Body of pancreas (tissue), 4 donors: ENCODE measurements around the gene HOXD10. TPM values are rescaled to one million over a fixed set of nuclear protein-coding genes. Genes with fewer than 3 reads are reported as not detected.

ENCODE experiments used
- ATAC-seq: fragments of 150-250 bp; one replicate; pipeline ENCODE4 v1.9.1; 2016
- DNase-seq, 4 donors: peaks; one replicate each; pipeline ENCODE4 v3.0.0-alpha.2; 2019
- H3K27ac ChIP-seq, 4 donors: fragments of 200-600 bp; sonication (generic); 1 replicate in 3 of 4; 2 replicates in 1 of 4; pipeline versions ENCODE4 v1.5.1 to v1.6.1; 2016 to 2019; ENCODE audit warnings: mild to moderate bottlenecking in 1 of 4, mixed read lengths in 1 of 4, moderate library complexity in 1 of 4
- H3K27me3 ChIP-seq, 2 donors: fragments of 200-600 bp; sonication (generic); one replicate each; pipeline ENCODE4 v1.6.0; 2016; ENCODE audit warnings: mild to moderate bottlenecking in 1 of 2
- H3K36me3 ChIP-seq, 2 donors: fragments of 200-600 bp; sonication (generic); replicated peaks in 1 of 2; 2 replicates each; pipeline ENCODE4 v1.5.1; 2016; ENCODE audit warnings: low read depth in 2 of 2; ENCODE audit not compliant: insufficient read depth in 1 of 2
- H3K4me1 ChIP-seq: fragments of 200-600 bp; sonication (generic); one replicate; pipeline ENCODE4 v1.6.0; 2016
- H3K4me3 ChIP-seq, 2 donors: fragments of 200-600 bp; sonication (generic); 1 replicate in 1 of 2; 2 replicates in 1 of 2; pipeline ENCODE4 v1.5.1; 2016 to 2019
- H3K9me3 ChIP-seq, 3 donors: fragments of 200-600 bp; sonication (generic); 1 replicate in 2 of 3; 2 replicates in 1 of 3; pipeline ENCODE4 v1.5.1; 2016
- POLR2A ChIP-seq, 3 donors: fragments of 450-650 bp; IDR thresholded peaks; one replicate each; pipeline ENCODE4 v1.6.1; 2016; ENCODE audit warnings: antibody characterized with exemption in 3 of 3, mild to moderate bottlenecking in 2 of 3
- WGBS, 2 donors: methylation state at CpG; one replicate each; pipeline ENCODE4 v1.1.5; 2017; 5-methylcytosine and 5-hydroxymethylcytosine counted together
- intact Hi-C: fragments of 100-400 bp; cut with DNase I; formaldehyde crosslinking; loops from one replicate; pipeline ENCODE4 v1.15.1; 2023
- total RNA-seq, 2 donors: library from RNA; depleted of rRNA; stranded (reverse); fragments of >200 nt; gene quantifications; one replicate each; pipeline ENCODE4 v1.1.0, GENCODE V29; 2016
- TF ChIP-seq, protein P1 (sequence below), 7 experiments: fragments of 450-650 bp in 4 of 7; fragments of 200-600 bp in 3 of 7; sonication (generic) in 3 of 7; IDR thresholded peaks; one replicate each; pipeline ENCODE4 v1.5.1; 2016 to 2019; ENCODE audit warnings: antibody characterized with exemption in 7 of 7

The HOXD10 gene
- total RNA-seq, 2 donors from 2014 or later, result 0.26 TPM; not detected in 1

DNA sequence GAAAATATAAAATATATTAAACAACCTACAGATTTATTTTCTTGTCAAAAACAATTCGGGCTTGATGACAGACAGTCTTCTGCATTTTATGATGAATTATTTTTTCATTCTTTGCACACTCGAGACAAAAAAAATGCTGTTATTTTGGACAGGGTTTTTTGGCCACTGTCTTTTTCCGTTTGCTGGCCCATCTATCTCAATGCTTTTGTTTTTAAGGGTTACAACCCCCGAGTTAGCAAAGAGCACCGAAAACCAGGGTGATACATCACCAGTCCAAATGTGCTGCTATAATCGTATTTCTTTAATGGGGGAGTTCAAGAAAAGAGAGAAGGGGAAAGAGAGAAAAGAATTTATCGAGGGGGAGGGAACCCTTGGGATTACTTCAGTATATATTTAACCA lies 40.5 kb upstream of the HOXD10 start:
- H3K9me3 ChIP-seq, result peaks cover 0 to 6% (median 0%) of the 10 kb centered on the region in 3 donors
- no peaks in the 10 kb centered on the region for H3K36me3 ChIP-seq
- no peak for DNase-seq
- H3K27me3 ChIP-seq, result peaks cover 0 to 63% of the 10 kb centered on the region in 2 donors
- TF ChIP-seq, protein P1, sequence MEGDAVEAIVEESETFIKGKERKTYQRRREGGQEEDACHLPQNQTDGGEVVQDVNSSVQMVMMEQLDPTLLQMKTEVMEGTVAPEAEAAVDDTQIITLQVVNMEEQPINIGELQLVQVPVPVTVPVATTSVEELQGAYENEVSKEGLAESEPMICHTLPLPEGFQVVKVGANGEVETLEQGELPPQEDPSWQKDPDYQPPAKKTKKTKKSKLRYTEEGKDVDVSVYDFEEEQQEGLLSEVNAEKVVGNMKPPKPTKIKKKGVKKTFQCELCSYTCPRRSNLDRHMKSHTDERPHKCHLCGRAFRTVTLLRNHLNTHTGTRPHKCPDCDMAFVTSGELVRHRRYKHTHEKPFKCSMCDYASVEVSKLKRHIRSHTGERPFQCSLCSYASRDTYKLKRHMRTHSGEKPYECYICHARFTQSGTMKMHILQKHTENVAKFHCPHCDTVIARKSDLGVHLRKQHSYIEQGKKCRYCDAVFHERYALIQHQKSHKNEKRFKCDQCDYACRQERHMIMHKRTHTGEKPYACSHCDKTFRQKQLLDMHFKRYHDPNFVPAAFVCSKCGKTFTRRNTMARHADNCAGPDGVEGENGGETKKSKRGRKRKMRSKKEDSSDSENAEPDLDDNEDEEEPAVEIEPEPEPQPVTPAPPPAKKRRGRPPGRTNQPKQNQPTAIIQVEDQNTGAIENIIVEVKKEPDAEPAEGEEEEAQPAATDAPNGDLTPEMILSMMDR (IDR thresholded peaks at IDR 0.05), result no peak
- TF ChIP-seq POLR2A (IDR thresholded peaks at IDR 0.05), result no peak
- H3K4me1 ChIP-seq, result peaks cover 27% of the 10 kb centered on the region
- intact Hi-C loops, result no loop called here
- no peak overlapping the region for H3K27ac ChIP-seq
- WGBS, 2 donors, result 12 to 17% methylated on average over 7 of the region's 7 CpGs
- no peak overlapping the region for H3K4me3 ChIP-seq
- no peak for ATAC-seq

DNA sequence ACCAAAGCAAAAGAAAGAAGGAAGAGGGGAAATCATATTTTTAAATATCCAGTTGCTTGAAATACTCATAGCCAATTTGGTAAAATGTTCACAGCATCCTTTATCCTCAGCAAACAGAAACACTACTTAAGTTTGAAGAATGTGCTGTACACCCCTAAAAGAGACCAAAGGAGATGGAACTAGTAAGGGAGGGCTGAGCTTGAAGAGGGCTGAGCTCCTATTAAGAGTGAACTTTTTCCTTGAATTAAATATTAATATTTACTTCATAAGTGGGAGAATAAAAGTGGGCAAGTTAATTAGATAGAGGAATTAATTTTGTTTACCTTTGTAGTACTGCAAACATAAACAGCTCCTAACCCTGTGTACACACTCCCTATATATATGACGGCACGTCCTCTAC lies 39.8 kb upstream of the HOXD10 start:
- Histone ChIP-seq H3K27me3 (peaks cover 0 to 63% of the 10 kb centered on the region in 2 donors), H3K4me3 (no peak overlapping the region), H3K4me1 (peaks cover 25% of the 10 kb centered on the region), H3K27ac (no peak overlapping the region), H3K9me3 (peaks cover 0 to 8% (median 0%) of the 10 kb centered on the region in 3 donors), H3K36me3 (no peaks in the 10 kb centered on the region)
- WGBS, 2 donors, result 9 to 13% methylated on average over 2 of the region's 2 CpGs
- TF ChIP-seq, protein P1 (IDR thresholded peaks at IDR 0.05), result no peak
- no peak for TF ChIP-seq POLR2A (IDR thresholded peaks at IDR 0.05)
- DNase-seq (no peak), ATAC-seq (no peak)
- intact Hi-C loops, result no loop called here

DNA sequence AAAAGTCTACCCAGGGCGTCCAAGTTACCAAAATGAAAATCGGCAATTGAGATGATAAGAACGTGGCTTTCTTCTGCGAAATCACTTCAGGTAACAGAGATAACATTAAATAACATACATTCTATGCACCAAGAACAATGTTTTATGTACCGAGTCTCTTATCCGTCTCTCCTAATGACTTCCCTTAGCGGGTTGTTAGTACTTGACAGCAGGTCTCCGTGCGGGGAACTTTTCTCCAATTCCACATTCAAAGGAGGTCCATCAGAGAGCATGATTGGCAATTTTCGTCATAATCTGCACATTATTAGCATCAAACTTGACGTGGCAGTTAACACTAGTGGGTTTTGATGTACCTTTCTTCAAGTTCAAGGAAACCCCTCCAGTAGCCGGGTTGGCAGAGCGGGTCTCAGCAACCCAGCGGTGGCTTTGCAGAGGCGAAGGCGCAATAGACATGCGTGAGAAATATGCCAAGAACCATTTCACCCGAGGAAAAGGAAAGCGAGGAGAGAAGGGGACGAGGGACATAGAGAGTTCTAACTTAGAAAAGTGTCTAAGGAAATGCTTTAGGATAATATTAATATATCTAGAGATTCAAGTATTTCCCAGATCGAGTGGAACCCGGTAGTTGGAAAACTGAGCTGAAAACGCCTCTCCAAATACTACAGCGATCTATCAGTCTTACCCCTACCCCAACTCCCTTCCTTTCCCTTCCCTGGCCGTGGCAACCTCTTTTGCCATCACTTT lies 37.9 kb upstream of the HOXD10 start:
- Histone ChIP-seq H3K9me3 (peaks cover 0 to 8% (median 0%) of the 10 kb centered on the region in 3 donors), H3K27me3 (peaks cover 0 to 74% of the 10 kb centered on the region in 2 donors), H3K4me1 (peaks cover 17% of the 10 kb centered on the region), H3K4me3 (no peak overlapping the region), H3K36me3 (no peaks in the 10 kb centered on the region), H3K27ac (no peak overlapping the region)
- intact Hi-C loops, result no loop called here
- WGBS, 2 donors, result 5 to 10% methylated on average over 24 to 25 of the region's 25 CpGs
- no peak for DNase-seq
- TF ChIP-seq, protein P1 (IDR thresholded peaks at IDR 0.05), result no peak
- TF ChIP-seq POLR2A (IDR thresholded peaks at IDR 0.05), result no peak
- ATAC-seq, result no peak

DNA sequence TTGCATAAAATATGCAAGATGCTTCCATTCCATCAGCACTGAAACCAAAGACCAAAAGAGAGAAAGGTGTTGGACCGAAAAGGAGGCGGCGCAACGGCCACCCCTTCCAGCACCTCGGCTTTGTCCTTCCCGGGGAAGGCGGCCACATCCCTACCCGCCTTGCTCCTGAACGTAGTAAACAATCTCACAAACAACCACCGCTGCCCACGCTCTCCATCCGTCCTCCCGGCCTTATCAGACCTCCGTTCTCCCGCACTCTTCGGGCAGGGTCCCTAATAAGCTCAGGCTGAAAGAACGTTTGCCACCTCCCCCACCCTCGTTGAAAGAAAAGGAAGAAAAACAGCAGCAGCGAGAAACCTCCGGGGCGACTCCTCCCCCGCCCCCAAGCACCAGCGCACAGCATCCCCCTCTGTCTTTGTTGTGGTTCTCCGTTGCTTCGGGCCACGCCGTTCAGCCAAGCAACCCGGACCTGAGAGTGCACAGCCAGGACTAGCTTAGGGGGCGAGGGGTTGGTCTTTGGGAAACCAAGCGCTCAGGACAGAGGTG lies 37.2 kb upstream of the HOXD10 start:
- ATAC-seq (no peak), DNase-seq (no peak)
- no peak overlapping the region for H3K4me3 ChIP-seq
- TF ChIP-seq POLR2A (IDR thresholded peaks at IDR 0.05), result no peak
- TF ChIP-seq, protein P1 (IDR thresholded peaks at IDR 0.05), result no peak
- no peaks in the 10 kb centered on the region for H3K36me3 ChIP-seq
- intact Hi-C loops, result no loop called here
- 4 to 14% methylated on average over 25 to 30 of the region's 30 CpGs for WGBS, 2 donors
- peaks cover 0 to 8% (median 0%) of the 10 kb centered on the region in 3 donors for H3K9me3 ChIP-seq
- no peak overlapping the region for H3K27ac ChIP-seq
- peaks cover 17% of the 10 kb centered on the region for H3K4me1 ChIP-seq
- H3K27me3 ChIP-seq, result peaks cover 0 to 79% of the 10 kb centered on the region in 2 donors
